GM19035 (cell line): ENCODE results near the gene FAM200A.
A peak's percentile ranks its signal among the peaks of the same experiment; 100 is the strongest.
"Not testable (repeated sequence)": the region's sequence is repeated elsewhere in the genome, so short reads cannot be mapped to it uniquely, and the experiment has no call there.

Source experiments
- ATAC-seq: cut with Tn5 transposase; IDR thresholded peaks from one replicate; pipeline ENCODE4 v1.9.1; 2021; ENCODE audit not compliant: unreplicated experiment

Gene FAM200A

GRCh38 chr7:99559175-99559915, 7.4 kb upstream of the FAM200A start:
- ATAC-seq, result no peak

GRCh38 chr7:99558306-99559174, 6.6 kb upstream of the FAM200A start, which contains the start of gene ZNF655:
TSS of gene ZNF655 (plus strand) at chr7:99558642. CDS start at chr7:99560560, 1,918 bp downstream.
- peak; percentile 80 for ATAC-seq

- ATAC-seq, result peak; percentile 51
Measured at GRCh38 chr7:99557940-99558305, 6.0 kb upstream of the FAM200A start.

- no peak for ATAC-seq
Measured at GRCh38 chr7:99557196-99557607, 5.3 kb upstream of the FAM200A start.

GRCh38 chr7:99554939-99555338, 3.0 kb upstream of the FAM200A start:
- no peak for ATAC-seq

GRCh38 chr7:99553039-99553438, 1.1 kb upstream of the FAM200A start:
- no peak for ATAC-seq

GRCh38 chr7:99551334-99551733, 580 bp downstream of the FAM200A start:
- ATAC-seq, result no peak

GRCh38 chr7:99549545-99549944, 2.4 kb downstream of the FAM200A start:
- ATAC-seq, result not testable (repeated sequence)

- not testable (repeated sequence) for ATAC-seq
Measured at GRCh38 chr7:99545308-99545707, 6.6 kb downstream of the FAM200A start.

GRCh38 chr7:99543916-99544315, 8.0 kb downstream of the FAM200A start:
- no peak for ATAC-seq

GRCh38 chr7:99543081-99543671, 8.7 kb downstream of the FAM200A start:
- ATAC-seq, result no peak

GRCh38 chr7:99541212-99541611, 10.7 kb downstream of the FAM200A start:
- ATAC-seq, result no peak

GRCh38 chr7:99540542-99540941, 11.4 kb downstream of the FAM200A start:
- no peak for ATAC-seq

- no peak for ATAC-seq
Measured at GRCh38 chr7:99539213-99539811, 12.6 kb downstream of the FAM200A start.

- ATAC-seq, result no peak
Measured at GRCh38 chr7:99535667-99536066, 16.2 kb downstream of the FAM200A start.

- no peak for ATAC-seq
Measured at GRCh38 chr7:99531354-99531765, 20.6 kb downstream of the FAM200A start.

- ATAC-seq, result no peak
Measured at GRCh38 chr7:99525713-99526440, 26.0 kb downstream of the FAM200A start.

GRCh38 chr7:99521399-99521798, 30.5 kb downstream of the FAM200A start:
- ATAC-seq, result no peak

GRCh38 chr7:99514050-99514449, 37.9 kb downstream of the FAM200A start:
- no peak for ATAC-seq

- peak; percentile 8 for ATAC-seq
Measured at GRCh38 chr7:99505324-99505662, 46.6 kb downstream of the FAM200A start.
